Endothelial cell of umbilical vein (primary cell): ENCODE data around the gene CACNA2D2. TPM values are rescaled to one million over a fixed set of nuclear protein-coding genes. Genes with fewer than 3 reads are reported as not detected.

Source experiments
- BruUV-seq: library from RNA; stranded (reverse); fragments of 400-500 nt; replicated peaks from 2 replicates; lab custom pipeline; 2021; lab: Mats Ljungman, UMichigan
- CTCF ChIA-PET: fragments of 300-600, 350-600 bp; sonication (Branson Sonifier 250); formaldehyde crosslinking; loops from one replicate; lab custom pipeline; 2021; ENCODE audit warnings: antibody characterized with exemption, inconsistent platforms; lab: Charles Lee
- POLR2A ChIA-PET: fragments of 300-600, 350-600 bp; sonication (Branson Sonifier 250); formaldehyde crosslinking; loops from one replicate; lab custom pipeline; 2021; ENCODE audit warnings: antibody characterized with exemption, inconsistent platforms; lab: Charles Lee
- DNase-seq: peaks from one replicate; pipeline ENCODE4 v3.0.0-alpha.2; 2011; ENCODE audit warnings: low read depth, low spot score
- FAIRE-seq: peaks from 2 replicates; lab custom pipeline; 2011; peaks lifted over from hg19 to GRCh38; lab: Jason Lieb, UNC
- H2AFZ ChIP-seq: 2 replicates; pipeline ENCODE4 v1.6.0; 2012; ENCODE audit warnings: low read depth, low read length, control low read depth, inconsistent platforms
- H3K27ac ChIP-seq: 2 replicates; pipeline ENCODE4 v1.5.1; 2011; ENCODE audit warnings: low read depth, mild to moderate bottlenecking, control low read depth, low read length, moderate library complexity; ENCODE audit not compliant: insufficient read depth
- H3K27me3 ChIP-seq, 2 experiments: 2 replicates each; pipeline versions ENCODE4 v1.6.0 to v1.6.1; 2011; ENCODE audit warnings: low read length in 2 of 2, mixed read lengths in 1 of 2; ENCODE audit not compliant: control insufficient read depth in 2 of 2, insufficient read depth in 2 of 2
- H3K36me3 ChIP-seq, 2 experiments: 2 replicates in 1 of 2; 3 replicates in 1 of 2; pipeline ENCODE4 v1.5.1; 2011; ENCODE audit warnings: low read length in 2 of 2, mild to moderate bottlenecking in 1 of 2, moderate library complexity in 1 of 2; ENCODE audit not compliant: control insufficient read depth in 2 of 2, insufficient read depth in 2 of 2; ENCODE audit errors: extremely low read depth in 1 of 2
- H3K4me1 ChIP-seq: 3 replicates; pipeline ENCODE4 v1.5.1; 2011; ENCODE audit warnings: mild to moderate bottlenecking, low read length; ENCODE audit not compliant: control insufficient read depth, insufficient read depth; ENCODE audit errors: extremely low read depth
- H3K4me2 ChIP-seq: 2 replicates; pipeline ENCODE4 v1.6.1; 2011; ENCODE audit warnings: low read length, control low read depth, mixed read lengths; ENCODE audit not compliant: insufficient read depth
- H3K4me3 ChIP-seq, 3 experiments: fragments of 200-600 bp in 1 of 3; sonication (generic), shearing (Covaris generic) in 1 of 3; replicated peaks in 1 of 3; 2 replicates each; pipeline ENCODE4 v1.5.1; 2011 to 2016; ENCODE audit warnings: control low read depth in 3 of 3, low read length in 3 of 3, mild to moderate bottlenecking in 2 of 3, inconsistent platforms in 1 of 3, low read depth in 1 of 3, moderate library complexity in 1 of 3; ENCODE audit not compliant: insufficient read depth in 1 of 3
- H3K79me2 ChIP-seq: 2 replicates; pipeline ENCODE4 v1.6.0; 2012; ENCODE audit warnings: low read length, inconsistent platforms; ENCODE audit not compliant: control insufficient read depth, insufficient read depth
- H3K9ac ChIP-seq: replicated peaks from 2 replicates; pipeline ENCODE3; 2011; ENCODE audit warnings: low read length, control low read depth; ENCODE audit not compliant: insufficient read depth; ENCODE audit errors: extremely low read depth
- H3K9me1 ChIP-seq: replicated peaks from 3 replicates; pipeline ENCODE4 v1.6.0; 2011; ENCODE audit warnings: mild to moderate bottlenecking, low read length; ENCODE audit not compliant: control insufficient read depth, insufficient read depth; ENCODE audit errors: extremely low read depth
- H3K9me3 ChIP-seq: replicated peaks from 2 replicates; pipeline ENCODE4 v1.5.1; 2012; ENCODE audit warnings: low read length, inconsistent platforms; ENCODE audit not compliant: control insufficient read depth, insufficient read depth
- H4K20me1 ChIP-seq: replicated peaks from 2 replicates; pipeline ENCODE3; 2011; ENCODE audit warnings: mild to moderate bottlenecking, low read length; ENCODE audit not compliant: control insufficient read depth, insufficient read depth; ENCODE audit errors: extremely low read depth
- CTCF ChIP-seq, 2 donors: IDR thresholded peaks; 1 replicate in 1 of 2; 2 replicates in 1 of 2; pipeline ENCODE4 v1.5.1; 2011; ENCODE audit warnings: low read length in 2 of 2, mild to moderate bottlenecking in 2 of 2, moderate library complexity in 2 of 2, control low read depth in 1 of 2, inconsistent platforms in 1 of 2, low read depth in 1 of 2; ENCODE audit not compliant: insufficient read depth in 1 of 2; ENCODE audit errors: extremely low read depth in 1 of 2
- EZH2 ChIP-seq: IDR thresholded peaks from 2 replicates; pipeline ENCODE4 v1.6.1; 2012; ENCODE audit warnings: borderline replicate concordance, low read depth, mild to moderate bottlenecking, moderate library complexity, low read length, inconsistent platforms; ENCODE audit not compliant: severe bottlenecking
- FOS ChIP-seq: IDR thresholded peaks from 2 replicates; pipeline ENCODE4 v1.6.1; 2011; ENCODE audit warnings: mild to moderate bottlenecking, low read length, moderate library complexity, borderline replicate concordance; ENCODE audit not compliant: insufficient read depth
- GATA2 ChIP-seq: IDR thresholded peaks from 2 replicates; pipeline ENCODE4 v1.7.0; 2011; ENCODE audit warnings: low read depth, mild to moderate bottlenecking, moderate library complexity, mixed read lengths, low read length; ENCODE audit not compliant: insufficient read length, insufficient read depth
- JUN ChIP-seq: IDR thresholded peaks from 2 replicates; pipeline ENCODE4 v1.6.1; 2011; ENCODE audit warnings: borderline replicate concordance, low read depth; ENCODE audit not compliant: insufficient read length, insufficient read depth
- MYC ChIP-seq: IDR thresholded peaks from one replicate; pipeline ENCODE4 v1.6.1; 2011; ENCODE audit warnings: mild to moderate bottlenecking, low read depth, low read length
- POLR2A ChIP-seq: IDR thresholded peaks from 2 replicates; pipeline ENCODE4 v1.6.1; 2012; ENCODE audit warnings: low read depth, mild to moderate bottlenecking, control low read depth, low read length
- POLR2AphosphoS5 ChIP-seq: IDR thresholded peaks from 2 replicates; pipeline ENCODE4 v1.6.1; 2012; ENCODE audit warnings: low read depth, mild to moderate bottlenecking, control low read depth, low read length, moderate library complexity; ENCODE audit not compliant: insufficient read depth
- dilution Hi-C: fragments of 300-500 bp; cut with MboI; formaldehyde crosslinking; loops from one replicate; pipeline ENCODE4 v1.15.0; 2019; ENCODE audit warnings: low sequenced_read_pairs; ENCODE audit not compliant: extremely low pct_ligation_motif_present
- intact Hi-C: fragments of 100-400 bp; cut with micrococcal nuclease; formaldehyde crosslinking; loops from one replicate; pipeline ENCODE4 v1.10.0; 2022
- polyA plus RNA-seq, 4 experiments: library from polyadenylated mRNA; depleted of rRNA in 3 of 4; stranded (reverse) in 3 of 4; unstranded in 1 of 4; fragments of >200 nt; gene quantifications; 2 replicates each; pipeline versions ENCODE4 v1.2.1 to v1.2.3, GENCODE V29; 2011 to 2012; ENCODE audit warnings: missing spikeins in 1 of 4
- total RNA-seq: library from RNA; stranded (reverse); gene quantifications from 2 replicates; pipeline ENCODE4 v1.2.3, GENCODE V29; 2021
- TF ChIP-seq, protein P1 (sequence below): IDR thresholded peaks from 2 replicates; pipeline ENCODE4 v1.6.1; 2011; ENCODE audit not compliant: insufficient read depth, insufficient read length

Gene CACNA2D2
- total and polyA plus RNA-seq, 2 donors (not counting 3 experiments of a cell fraction or from before 2014, with no cell fraction given): 0.15 TPM; not detected in 1

DNA sequence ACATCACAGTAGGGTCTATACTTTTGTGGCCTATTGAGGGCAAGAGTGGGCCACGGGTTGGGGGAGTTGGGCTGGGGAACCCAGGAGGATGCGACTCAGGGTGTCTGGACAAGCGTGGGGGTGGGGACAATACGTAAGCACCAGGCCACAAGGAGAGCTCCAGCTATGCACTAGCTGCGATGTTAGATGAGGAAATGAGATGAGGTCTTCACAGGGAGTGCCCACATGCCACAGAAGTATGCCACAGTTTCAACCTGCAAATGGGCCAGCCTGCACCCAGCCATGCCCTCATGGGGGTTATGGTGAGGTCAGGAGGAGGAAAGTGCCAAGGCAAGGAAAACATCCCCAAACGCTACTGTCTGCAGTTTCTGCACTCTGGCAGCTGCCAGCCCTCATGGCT, 30.5 kb downstream of the CACNA2D2 start:
- no peaks in the 10 kb centered on the region for H3K9me3 ChIP-seq
- H3K4me3 ChIP-seq: no peak overlapping the region
- no peak for TF ChIP-seq GATA2
- no peak for TF ChIP-seq CTCF (IDR thresholded peaks at IDR 0.05; ENCODE audit: extremely low read depth in 1 of 2, insufficient read depth in 1 of 2, low read depth in 1 of 2, low read length in 2 of 2)
- no peak for TF ChIP-seq EZH2
- no peak for TF ChIP-seq POLR2AphosphoS5
- no peak for TF ChIP-seq MYC
- TF ChIP-seq, protein P1, sequence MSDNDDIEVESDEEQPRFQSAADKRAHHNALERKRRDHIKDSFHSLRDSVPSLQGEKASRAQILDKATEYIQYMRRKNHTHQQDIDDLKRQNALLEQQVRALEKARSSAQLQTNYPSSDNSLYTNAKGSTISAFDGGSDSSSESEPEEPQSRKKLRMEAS: no peak
- no peak for TF ChIP-seq FOS
- TF ChIP-seq JUN: no peak
- no peak for TF ChIP-seq POLR2A
- ChIA-PET CTCF (no interaction called here), POLR2A (no interaction called here)
- H3K4me1 ChIP-seq: peaks cover 2% of the 10 kb centered on the region
- no peaks in the 10 kb centered on the region for H3K9me1 ChIP-seq
- no peak overlapping the region for H2AFZ ChIP-seq
- no peaks in the 10 kb centered on the region for H4K20me1 ChIP-seq
- H3K9ac ChIP-seq: no peak overlapping the region
- no peak for DNase-seq
- no peak overlapping the region for H3K27ac ChIP-seq
- dilution Hi-C loops (no loop called here), intact Hi-C loops (no loop called here)
- no peaks in the 10 kb centered on the region for H3K79me2 ChIP-seq
- BruUV-seq: no TSS peak
- H3K27me3 ChIP-seq: no peaks in the 10 kb centered on the region
- H3K4me2 ChIP-seq: no peak overlapping the region
- FAIRE-seq: no peak
- H3K36me3 ChIP-seq: no peaks in the 10 kb centered on the region
